Choroid plexus epithelial cell (primary cell): ENCODE results near the gene KIF1B.
"Not testable (repeated sequence)": the region's sequence is repeated elsewhere in the genome, so short reads cannot be mapped to it uniquely, and the experiment has no call there.

Experiments used
- DNase-seq: peaks from one replicate; pipeline ENCODE4 v3.0.0-alpha.2; 2010; ENCODE audit warnings: low read depth
- H3K4me3 ChIP-seq: 2 replicates; pipeline ENCODE4 v1.5.1; 2011; ENCODE audit warnings: low read depth, mild to moderate bottlenecking, control low read depth, low read length, moderate library complexity
- CTCF ChIP-seq: conservative IDR thresholded peaks from 2 replicates; pipeline ENCODE4 v1.5.1; 2011; ENCODE audit warnings: low read depth, mild to moderate bottlenecking, control low read depth, inconsistent platforms, low read length, moderate library complexity

The KIF1B gene

GRCh38 chr1:10250663-10251062, 40.3 kb downstream of the KIF1B start:
- no peak for TF ChIP-seq CTCF
- DNase-seq = no peak
- no peak overlapping the region for H3K4me3 ChIP-seq

- DNase-seq = peak; percentile 70
- H3K4me3 ChIP-seq = not testable (repeated sequence)
Measured at GRCh38 chr1:10251325-10252108, 41.1 kb downstream of the KIF1B start.

- peak; percentile 31 for DNase-seq
- no peak for TF ChIP-seq CTCF
- no peak overlapping the region for H3K4me3 ChIP-seq
Measured at GRCh38 chr1:10252508-10252907, 42.1 kb downstream of the KIF1B start.

GRCh38 chr1:10253149-10253548, 42.8 kb downstream of the KIF1B start:
- no peak for DNase-seq
- no peak for TF ChIP-seq CTCF
- no peak overlapping the region for H3K4me3 ChIP-seq

- no peak for TF ChIP-seq CTCF
- peak; percentile 95 for DNase-seq
- H3K4me3 ChIP-seq = no peak overlapping the region
Measured at GRCh38 chr1:10253755-10254154, 43.4 kb downstream of the KIF1B start.

- H3K4me3 ChIP-seq = no peak overlapping the region
- peak; percentile 69 for DNase-seq
- TF ChIP-seq CTCF = no peak
Measured at GRCh38 chr1:10257851-10258250, 47.5 kb downstream of the KIF1B start.

- H3K4me3 ChIP-seq, DNase-seq: not testable (repeated sequence)
Measured at GRCh38 chr1:10259547-10259946, 49.2 kb downstream of the KIF1B start.

- no peak overlapping the region for H3K4me3 ChIP-seq
- no peak for TF ChIP-seq CTCF
Measured at GRCh38 chr1:10263450-10264082, 53.2 kb downstream of the KIF1B start.

More at GRCh38 chr1:10263450-10264082, 53.2 kb downstream of the KIF1B start:
- DNase-seq = no peak
